Measurements from ENCODE around the gene TMEM184B. TPM values are rescaled to one million over a fixed set of nuclear protein-coding genes. Genes with fewer than 3 reads are reported as not detected.

Gene TMEM184B
- total and polyA plus RNA-seq, 2 of the 8 experiments (the other 6 are each of a cell fraction or from before 2014, with no cell fraction given): 41.6 to 81.0 TPM

- no peaks in the 10 kb centered on the region for H3K27me3 ChIP-seq (replicated peaks in 1 of 4; ENCODE audit: control insufficient read depth in 3 of 4, extremely low read depth in 1 of 4, insufficient read depth in 3 of 4, low read length in 3 of 4)
- H3K18ac ChIP-seq (ENCODE audit: extremely low read depth, low read length): no peak overlapping the region
- peaks cover 64 to 68% of the 10 kb centered on the region in 2 experiments for H4K20me1 ChIP-seq (replicated peaks in 1 of 2; ENCODE audit: control insufficient read depth in 1 of 2, insufficient read depth in 2 of 2, low read length in 2 of 2)
- H3K9me3 ChIP-seq (ENCODE audit: insufficient read depth in 2 of 2, low read depth in 1 of 2, low read length in 1 of 2): no peaks in the 10 kb centered on the region
- H3K36me3 ChIP-seq (ENCODE audit: control insufficient read depth in 2 of 4, insufficient read depth in 4 of 4, low read length in 3 of 4): peaks cover 19 to 65% (median 26%) of the 10 kb centered on the region in 4 experiments; a peak in 7 of 8 replicates
- no peak overlapping the region for H3K14ac ChIP-seq (ENCODE audit: insufficient read length)
- peaks cover 56 to 98% of the 10 kb centered on the region in 2 experiments for H3K79me2 ChIP-seq (ENCODE audit: control insufficient read depth in 1 of 2, insufficient read depth in 2 of 2, low read length in 2 of 2)
- H3K4me3 ChIP-seq (ENCODE audit: extremely low read depth in 1 of 4, insufficient read depth in 2 of 4, low read depth in 3 of 4, low read length in 4 of 4): no peak overlapping the region
- H3K56ac ChIP-seq (replicated peaks; ENCODE audit: insufficient read length, low read depth, low read length): no peak overlapping the region
- H2BK5ac ChIP-seq (ENCODE audit: low read depth, low read length): no peak overlapping the region
- DNase-seq (ENCODE audit: low read depth in 1 of 2, low spot score in 2 of 2): no peak
- no peak overlapping the region; the same call in 1 of the 2 replicates for H4K8ac ChIP-seq (ENCODE audit: extremely low read depth, insufficient read depth, low read length)
- ChIA-PET POLR2A (ENCODE audit: partially characterized antibody) (interaction anchor here (1.1 to 7.6 kb wide), 7 partner anchors 8 to 38 kb away, joined by 3 to 77 read pairs (median 4); no protein-coding TSS in a partner anchor), CTCF (ENCODE audit: partially characterized antibody) (interaction anchor here (1.3 to 4.9 kb wide), 5 partner anchors 11 to 49 kb away, joined by 3 to 43 read pairs (median 6); no protein-coding TSS in a partner anchor)
- H4K5ac ChIP-seq (ENCODE audit: insufficient read length, low read depth, low read length): no peak overlapping the region
- H3K9ac ChIP-seq (replicated peaks in 1 of 4; ENCODE audit: extremely low read depth in 1 of 4, low read depth in 3 of 4, low read length in 3 of 4): no peak overlapping the region
- no peak overlapping the region for H2BK20ac ChIP-seq (ENCODE audit: low read length)
- FAIRE-seq: no peak
- H2BK12ac ChIP-seq (ENCODE audit: low read depth, low read length): no peak overlapping the region
- WGBS, 2 experiments (ENCODE audit: extremely low coverage in 1 of 2, insufficient coverage in 1 of 2, insufficient read length in 1 of 2, insufficient replicate concordance in 2 of 2, low coverage in 1 of 2, low lambda C conversion rate in 2 of 2, missing lambda C conversion rate in 1 of 2): 94% methylated on average over 17 of the region's 18 CpGs; no CpG with 5 or more reads in 1 of the 2 experiments
- H3K4ac ChIP-seq (replicated peaks; ENCODE audit: insufficient read length, low read depth, low read length): no peak overlapping the region
- H3K4me1 ChIP-seq (replicated peaks in 1 of 4; ENCODE audit: control insufficient read depth in 3 of 4, insufficient read depth in 4 of 4, low read length in 3 of 4): peaks cover 9 to 36% (median 20%) of the 10 kb centered on the region in 4 experiments
- H3K4me2 ChIP-seq (ENCODE audit: insufficient read depth in 1 of 2, low read depth in 2 of 2, low read length in 2 of 2): no peak overlapping the region
- no peak overlapping the region for H4K91ac ChIP-seq (replicated peaks; ENCODE audit: insufficient read length, low read length)
- no peak overlapping the region for H3K27ac ChIP-seq (ENCODE audit: low read depth, low read length)
- H3K23ac ChIP-seq (ENCODE audit: insufficient read length): no peak overlapping the region
- H2BK120ac ChIP-seq (replicated peaks; ENCODE audit: low read depth, low read length): no peak overlapping the region
- H3K23me2 ChIP-seq (ENCODE audit: low read depth, low read length): no peaks in the 10 kb centered on the region
- TF ChIP-seq RFX5 (IDR thresholded peaks at IDR 0.05; ENCODE audit: borderline replicate concordance, low read depth, low read length): no peak
- H3K79me1 ChIP-seq (ENCODE audit: low read depth, low read length): peaks cover 26% of the 10 kb centered on the region
- H2AFZ ChIP-seq (ENCODE audit: low read length): no peak overlapping the region
- H2AK5ac ChIP-seq (ENCODE audit: low read depth, low read length): no peak overlapping the region
- no peak overlapping the region for H2BK15ac ChIP-seq (ENCODE audit: low read length)
Measured at GRCh38 chr22:38309614-38310517, 37.1 kb upstream of the TMEM184B start.
